Measurements from ENCODE around the gene ARSD. TPM values are rescaled to one million over a fixed set of nuclear protein-coding genes. Genes with fewer than 3 reads are reported as not detected.
A peak's percentile ranks its signal among the peaks of the same experiment; 100 is the strongest.

The ARSD gene
- total RNA-seq, 1 experiment from 2014 or later: 10.3 TPM

- peak; percentile 13; the same call in 1 of the 3 replicates for TF ChIP-seq CTCF (conservative IDR thresholded peaks at IDR 0.05)
- Histone ChIP-seq H3K56ac (ENCODE audit: insufficient read length, low read depth, low read length) (no peak overlapping the region), H2BK12ac (ENCODE audit: insufficient read length, low read depth, low read length) (no peak overlapping the region), H3K9ac (ENCODE audit: extremely low read depth, insufficient read length, low read length) (no peak overlapping the region), H3K18ac (ENCODE audit: insufficient read length, low read depth, low read length) (no peak overlapping the region), H3K79me2 (ENCODE audit: insufficient read depth, low read length) (no peaks in the 10 kb centered on the region), H2BK15ac (ENCODE audit: low read depth, low read length) (no peak overlapping the region), H3K23me2 (ENCODE audit: insufficient read length, low read depth, low read length, poor library complexity, severe bottlenecking) (no peaks in the 10 kb centered on the region), H4K8ac (replicated peaks; ENCODE audit: insufficient read length, low read depth, low read length) (no peak overlapping the region), H3K9me3 (ENCODE audit: control insufficient read depth, low read depth, low read length) (no peaks in the 10 kb centered on the region), H3K23ac (ENCODE audit: insufficient read length, low read depth, low read length) (no peak overlapping the region), H3K4me2 (ENCODE audit: insufficient read depth, insufficient read length, low read length) (no peak overlapping the region), H2BK20ac (ENCODE audit: low read depth, low read length, poor library complexity, severe bottlenecking) (no peak overlapping the region), H3K4ac (ENCODE audit: low read depth, low read length) (no peak overlapping the region), H3K27ac (ENCODE audit: insufficient read length, low read depth, low read length) (no peak overlapping the region), H2AK5ac (ENCODE audit: insufficient read length, low read length) (no peak overlapping the region), H3T11ph (ENCODE audit: low read length) (no peak overlapping the region), H4K5ac (ENCODE audit: insufficient read length, low read depth, low read length) (no peak overlapping the region), H4K91ac (ENCODE audit: insufficient read length, low read depth, low read length) (no peak overlapping the region), H3K4me1 (ENCODE audit: insufficient read depth, low read length) (peaks cover 7% of the 10 kb centered on the region; the same call in 1 of the 2 replicates), H2AFZ (ENCODE audit: low read length) (no peak overlapping the region), H4K20me1 (ENCODE audit: control insufficient read depth, insufficient read depth, insufficient read length) (no peaks in the 10 kb centered on the region), H2BK120ac (ENCODE audit: low read depth, low read length, poor library complexity, severe bottlenecking) (no peak overlapping the region), H2BK5ac (ENCODE audit: insufficient read length, low read length) (no peak overlapping the region), H3K14ac (ENCODE audit: insufficient read depth, low read length) (no peak overlapping the region), H3K27me3 (ENCODE audit: insufficient read depth, low read length) (no peaks in the 10 kb centered on the region), H3K79me1 (ENCODE audit: insufficient read depth, low read depth, low read length, poor library complexity, severe bottlenecking) (no peaks in the 10 kb centered on the region)
- Mint-ChIP-seq H3K9me3 (peaks cover 0 to 12% of the 10 kb centered on the region in 2 experiments), H3K4me3 (no peak overlapping the region), H3K36me3 (ENCODE audit: insufficient read depth in 1 of 3, low read depth in 3 of 3) (peaks cover 9 to 40% (median 18%) of the 10 kb centered on the region in 3 experiments), H3K4me1 (peaks cover 37% of the 10 kb centered on the region in 2 experiments), H3K27ac (peak overlapping the region in 1 of 3 experiments; percentile 65; a peak in 1 of 7 replicates), H3K27me3 (ENCODE audit: low read depth) (no peaks in the 10 kb centered on the region)
- DNase-seq: no peak
- no CpG with 5 or more reads among the region's 18 CpGs for whole genome bisulfite sequencing (ENCODE audit: extremely low coverage, insufficient read length, low lambda C conversion rate)
These were observed 5.9 kb upstream of the ARSD start for GRCh38 chrX:2934715-2935710.
